Psoas muscle (tissue), 8 donors: Measurements from ENCODE around the gene NECAP2. TPM values are rescaled to one million over a fixed set of nuclear protein-coding genes. Genes with fewer than 3 reads are reported as not detected.

Source experiments
- ATAC-seq, 4 donors: fragments of 200-7000 bp; cut with Tn5 transposase; one replicate each; pipeline ENCODE4 v1.9.1; 2020; ENCODE audit warnings: moderate library complexity in 3 of 4, mild to moderate bottlenecking in 2 of 4
- DNase-seq, 2 donors: peaks; one replicate each; pipeline ENCODE4 v3.0.0-alpha.2; 2020
- H3K27ac ChIP-seq: fragments of 200-600 bp; one replicate; pipeline ENCODE4 v1.8.0; 2022
- H3K27me3 ChIP-seq, 3 donors: fragments of 200-600 bp in 1 of 3; one replicate each; pipeline versions ENCODE4 v1.6.1 to v1.8.0; 2013 to 2022; ENCODE audit warnings: low read length in 2 of 3, mild to moderate bottlenecking in 2 of 3, moderate library complexity in 1 of 3; ENCODE audit not compliant: insufficient read depth in 3 of 3
- H3K36me3 ChIP-seq, 2 donors: fragments of 200-600 bp in 1 of 2; one replicate each; pipeline versions ENCODE4 v1.6.1 to v1.8.0; 2013 to 2022; ENCODE audit warnings: low read depth in 1 of 2, mild to moderate bottlenecking in 1 of 2, moderate library complexity in 1 of 2; ENCODE audit not compliant: insufficient read depth in 1 of 2
- H3K4me1 ChIP-seq: fragments of 200-600 bp; one replicate; pipeline ENCODE4 v1.8.0; 2022
- H3K4me3 ChIP-seq: fragments of 200-600 bp; one replicate; pipeline ENCODE4 v1.8.0; 2022; ENCODE audit warnings: mild to moderate bottlenecking
- H3K9me3 ChIP-seq: fragments of 200-600 bp; one replicate; pipeline ENCODE4 v1.8.0; 2022
- CTCF ChIP-seq: fragments of 200-600 bp; IDR thresholded peaks from one replicate; pipeline ENCODE4 v1.8.0; 2022; ENCODE audit warnings: antibody characterized with exemption
- WGBS, 3 donors: extraction: QIAGEN DNeasy Blood & Tissue Kit; methylation state at CpG; one replicate each; pipeline versions ENCODE4 v1.1.6 to v1.1.7; 2013; 5-methylcytosine and 5-hydroxymethylcytosine counted together
- intact Hi-C, 2 donors: fragments of 100-400 bp; cut with DNase I; formaldehyde crosslinking; loops; one replicate each; pipeline versions ENCODE4 v1.11.0 to v1.14.2; 2022
- polyA plus RNA-seq, 3 donors: library from polyadenylated mRNA; stranded (reverse); fragments of 200-250 nt; gene quantifications; one replicate each; pipeline ENCODE4 v1.2.3, GENCODE V29; 2013
- total RNA-seq, 4 donors: library from RNA; stranded (reverse); fragmentation: NEBNext Ultra II Directional in 2 of 4; extraction: Animal tissue kit (Norgen Biotek cat#: 25700) in 2 of 4; gene quantifications; one replicate each; pipeline versions ENCODE4 v1.2.1 to v1.2.4, GENCODE V29; 2021 to 2023
- donor health status: healthy with polysubstance abuse.
- donor health status: DM: no; HTN: no; CAD: no; lungs with moderate emphysema.
- donor health status: Bipolar disorder and iron deficiency.
- donor health status: healthy.
- donor health status: DM: yes; HTN: yes; CAD: no.
- donor health status: DM: no; HTN: no; CAD: no.
- donor health status: DM: no; HTN: no; CAD: no.
- donor health status: DM: yes; HTN: yes; CAD: no.

The NECAP2 gene
- total and polyA plus RNA-seq, 7 donors, result 5.7 to 10.9 (median 10.5) TPM

GRCh38 chr1:16442941-16443340 lies 2.4 kb downstream of the NECAP2 start:
- Histone ChIP-seq H3K27me3 (no peaks in the 10 kb centered on the region), H3K4me1 (peaks cover 25% of the 10 kb centered on the region), H3K4me3 (no peak overlapping the region), H3K36me3 (peaks cover 0 to 53% of the 10 kb centered on the region in 2 donors), H3K9me3 (no peaks in the 10 kb centered on the region), H3K27ac (no peak overlapping the region)
- ATAC-seq (no peak), DNase-seq (no peak)
- no peak for TF ChIP-seq CTCF
- intact Hi-C loops, result loop anchor here in 1 of 2 donors (5.0 kb wide), 1 partner anchor 54 kb away; no protein-coding TSS in a partner anchor
- WGBS, 3 donors, result 67 to 73% (median 68%) methylated on average over 2 of the region's 2 CpGs

- Histone ChIP-seq H3K27me3 (no peaks in the 10 kb centered on the region), H3K4me3 (no peak overlapping the region), H3K4me1 (peaks cover 25% of the 10 kb centered on the region), H3K9me3 (no peaks in the 10 kb centered on the region), H3K36me3 (peaks cover 0 to 66% of the 10 kb centered on the region in 2 donors), H3K27ac (no peak overlapping the region)
- ATAC-seq (no peak), DNase-seq (no peak)
- intact Hi-C loops, result loop anchor here in 1 of 2 donors (5.0 kb wide), 1 partner anchor 53 kb away; no protein-coding TSS in a partner anchor
- no peak for TF ChIP-seq CTCF
- 76 to 85% (median 83%) methylated on average over 14 of the region's 14 CpGs for WGBS, 3 donors
These were observed 3.6 kb downstream of the NECAP2 start for GRCh38 chr1:16443975-16444770.

- no peak overlapping the region for H3K27ac ChIP-seq
- no peaks in the 10 kb centered on the region for H3K9me3 ChIP-seq
- H3K4me3 ChIP-seq, result no peak overlapping the region
- no peak for ATAC-seq
- H3K36me3 ChIP-seq, result peaks cover 0 to 74% of the 10 kb centered on the region in 2 donors
- H3K4me1 ChIP-seq, result peaks cover 25% of the 10 kb centered on the region
- H3K27me3 ChIP-seq, result no peaks in the 10 kb centered on the region
- no peak for DNase-seq
- WGBS, 3 donors, result 73 to 95% (median 89%) methylated on average over 4 of the region's 4 CpGs
- intact Hi-C loops, result no loop called here
- TF ChIP-seq CTCF, result no peak
These were observed 4.5 kb downstream of the NECAP2 start for GRCh38 chr1:16445052-16445451.

GRCh38 chr1:16446116-16446515 lies 5.6 kb downstream of the NECAP2 start:
- intact Hi-C loops, result no loop called here

More at GRCh38 chr1:16446116-16446515, 5.6 kb downstream of the NECAP2 start:
- DNase-seq (no peak), ATAC-seq (no peak)
- no peak overlapping the region for H3K27ac ChIP-seq
- peaks cover 22% of the 10 kb centered on the region for H3K4me1 ChIP-seq
- no peak for TF ChIP-seq CTCF
- H3K27me3 ChIP-seq, result no peaks in the 10 kb centered on the region
- 90 to 97% (median 92%) methylated on average over 10 of the region's 10 CpGs for WGBS, 3 donors
- H3K9me3 ChIP-seq, result no peaks in the 10 kb centered on the region
- H3K4me3 ChIP-seq, result no peak overlapping the region
- H3K36me3 ChIP-seq, result peaks cover 0 to 84% of the 10 kb centered on the region in 2 donors
